GM13976 (cell line): ENCODE results near the gene OR2V1.
A peak's percentile ranks its signal among the peaks of the same experiment; 100 is the strongest.
"Not testable (repeated sequence)": the region's sequence is repeated elsewhere in the genome, so short reads cannot be mapped to it uniquely, and the experiment has no call there.

Experiments used
- DNase-seq: peaks from one replicate; pipeline ENCODE4 v3.0.0; 2012; ENCODE audit warnings: low spot score
- in situ Hi-C: fragments of 300-500 bp; cut with MboI; formaldehyde crosslinking; loops from one replicate; pipeline ENCODE4 v1.12.0; 2022; ENCODE audit warnings: low sequenced_read_pairs, mixed read lengths, inconsistent platforms; ENCODE audit not compliant: unreplicated experiment
- TF ChIP-seq, protein P1 (sequence below): IDR thresholded peaks from 2 replicates; pipeline ENCODE4 v1.5.1; 2012; ENCODE audit warnings: borderline replicate concordance, mild to moderate bottlenecking; ENCODE audit not compliant: insufficient read depth; ENCODE audit errors: extremely low read depth, missing control alignments, control extremely low read depth

The OR2V1 gene

DNA sequence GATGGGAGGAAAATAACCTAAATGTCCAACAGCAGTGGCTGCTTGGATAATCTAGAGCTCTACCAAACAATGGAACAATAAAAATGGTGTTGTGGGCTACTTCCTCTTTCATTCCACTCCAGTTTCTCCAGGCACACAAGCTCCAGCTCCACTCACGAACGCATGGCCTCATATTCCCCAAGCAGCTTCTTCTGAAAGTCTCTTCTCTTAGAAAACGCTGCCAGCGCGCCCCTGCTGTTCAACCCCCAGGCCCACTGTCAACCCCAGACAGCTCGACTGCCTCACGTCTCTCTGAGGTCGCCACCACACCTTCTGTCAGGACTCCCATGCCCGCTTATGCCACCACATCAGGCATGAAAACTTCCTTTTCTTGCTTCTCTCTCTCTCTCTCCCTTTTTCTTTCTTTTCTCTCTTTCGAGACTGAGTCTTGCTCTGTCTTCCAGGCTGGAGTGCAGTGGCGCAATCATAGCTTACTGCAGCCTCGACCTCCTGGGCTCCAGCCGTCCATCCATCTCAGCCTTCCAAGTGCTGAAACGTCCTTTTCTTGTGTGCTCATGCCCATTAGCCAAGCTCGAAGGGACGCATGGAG, 32.6 kb upstream of the OR2V1 start:
- TF ChIP-seq, protein P1, sequence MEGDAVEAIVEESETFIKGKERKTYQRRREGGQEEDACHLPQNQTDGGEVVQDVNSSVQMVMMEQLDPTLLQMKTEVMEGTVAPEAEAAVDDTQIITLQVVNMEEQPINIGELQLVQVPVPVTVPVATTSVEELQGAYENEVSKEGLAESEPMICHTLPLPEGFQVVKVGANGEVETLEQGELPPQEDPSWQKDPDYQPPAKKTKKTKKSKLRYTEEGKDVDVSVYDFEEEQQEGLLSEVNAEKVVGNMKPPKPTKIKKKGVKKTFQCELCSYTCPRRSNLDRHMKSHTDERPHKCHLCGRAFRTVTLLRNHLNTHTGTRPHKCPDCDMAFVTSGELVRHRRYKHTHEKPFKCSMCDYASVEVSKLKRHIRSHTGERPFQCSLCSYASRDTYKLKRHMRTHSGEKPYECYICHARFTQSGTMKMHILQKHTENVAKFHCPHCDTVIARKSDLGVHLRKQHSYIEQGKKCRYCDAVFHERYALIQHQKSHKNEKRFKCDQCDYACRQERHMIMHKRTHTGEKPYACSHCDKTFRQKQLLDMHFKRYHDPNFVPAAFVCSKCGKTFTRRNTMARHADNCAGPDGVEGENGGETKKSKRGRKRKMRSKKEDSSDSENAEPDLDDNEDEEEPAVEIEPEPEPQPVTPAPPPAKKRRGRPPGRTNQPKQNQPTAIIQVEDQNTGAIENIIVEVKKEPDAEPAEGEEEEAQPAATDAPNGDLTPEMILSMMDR, result no peak
- in situ Hi-C loops, result no loop called here
- DNase-seq, result no peak

DNA sequence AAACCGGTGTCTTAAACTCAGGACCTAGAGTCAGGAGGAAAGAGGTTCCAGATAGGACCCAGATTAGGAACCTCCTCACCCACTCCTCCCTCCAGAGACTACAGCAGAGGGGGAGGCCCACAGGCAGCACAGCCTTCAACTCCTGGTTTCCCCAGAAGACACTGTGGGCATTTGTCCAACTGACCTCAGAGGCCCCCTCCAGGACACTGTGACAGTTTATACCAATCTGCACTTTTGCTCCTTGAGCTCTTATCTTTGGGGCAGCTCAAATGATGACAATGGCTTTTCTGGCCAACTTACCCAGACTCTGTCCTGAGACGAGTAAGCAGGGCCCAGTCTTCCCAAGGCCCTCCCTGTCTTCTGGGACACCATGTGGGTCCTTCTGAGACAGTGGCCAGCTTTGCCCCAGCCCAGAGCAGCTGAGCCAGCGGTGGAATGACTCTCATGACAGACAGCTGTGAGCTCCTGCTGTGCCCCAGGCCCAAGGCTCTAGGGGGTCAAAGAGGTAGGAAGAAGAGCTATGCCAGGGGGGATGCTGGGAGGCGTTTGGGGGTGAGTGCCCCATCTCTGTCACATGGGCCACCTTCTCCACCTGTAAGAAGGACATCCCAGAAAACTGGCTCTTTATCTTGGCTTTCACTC, 30.7 kb upstream of the OR2V1 start:
- no peak for DNase-seq
- in situ Hi-C loops, result no loop called here
- TF ChIP-seq, protein P1, result no peak

DNA sequence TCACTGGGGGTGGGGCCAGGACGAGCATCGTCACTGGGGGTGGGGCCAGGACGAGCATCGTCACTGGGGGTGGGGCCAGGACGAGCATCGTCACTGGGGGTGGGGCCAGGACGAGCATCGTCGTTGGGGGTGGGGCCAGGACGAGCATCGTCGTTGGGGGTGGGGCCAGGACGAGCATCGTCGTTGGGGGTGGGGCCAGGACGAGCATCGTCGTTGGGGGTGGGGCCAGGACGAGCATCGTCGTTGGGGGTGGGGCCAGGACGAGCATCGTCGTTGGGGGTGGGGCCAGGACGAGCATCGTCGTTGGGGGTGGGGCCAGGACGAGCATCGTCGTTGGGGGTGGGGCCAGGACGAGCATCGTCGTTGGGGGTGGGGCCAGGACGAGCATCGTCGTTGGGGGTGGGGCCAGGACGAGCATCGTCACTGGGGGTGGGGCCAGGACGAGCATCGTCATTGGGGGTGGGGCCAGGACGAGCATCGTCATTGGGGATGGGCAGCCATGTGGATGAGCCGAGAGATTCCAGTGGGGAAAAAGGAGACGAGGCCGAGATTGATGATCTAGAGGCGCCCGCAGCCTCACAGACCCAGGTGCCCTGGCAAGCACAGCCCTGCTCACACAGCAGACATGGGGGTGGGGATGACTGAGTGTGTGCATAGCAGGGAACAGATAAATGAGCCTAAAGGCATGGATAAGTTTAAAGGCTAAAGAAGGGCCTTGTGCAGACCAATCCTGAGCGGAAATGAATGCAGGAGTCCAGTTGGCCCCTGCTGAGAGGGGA, 30.0 kb upstream of the OR2V1 start:
- peak; percentile 71 for DNase-seq
- in situ Hi-C loops, result not testable (repeated sequence)

DNA sequence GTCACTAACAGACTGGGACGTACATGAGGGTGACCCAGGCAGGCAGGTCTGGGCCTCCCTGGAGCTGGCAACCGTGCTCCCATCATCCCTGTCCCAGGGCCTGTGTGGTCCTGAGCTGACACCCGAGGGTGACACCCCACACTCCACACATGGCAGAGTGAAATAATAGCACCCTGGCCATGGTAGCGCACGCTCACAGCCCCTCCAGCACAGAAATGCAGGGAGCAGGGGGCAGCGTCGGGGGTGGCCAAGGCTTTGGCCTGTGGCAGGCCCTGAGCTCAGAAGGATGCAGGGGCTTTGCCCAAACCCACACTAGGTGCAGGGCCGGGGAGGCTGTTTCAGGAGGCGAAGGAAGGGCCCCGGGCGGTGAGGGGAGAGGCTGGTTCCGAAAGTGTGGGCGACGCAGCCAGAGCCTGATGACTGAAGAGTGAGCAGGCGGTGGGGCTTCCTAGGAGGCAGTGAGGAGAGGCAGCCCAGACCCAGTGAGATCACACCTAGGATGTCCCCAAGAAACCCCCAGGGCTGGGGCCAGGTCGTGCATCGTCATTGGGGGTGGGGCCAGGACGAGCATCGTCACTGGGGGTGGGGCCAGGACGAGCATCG, 29.3 kb upstream of the OR2V1 start:
- TF ChIP-seq, protein P1, result no peak

DNA sequence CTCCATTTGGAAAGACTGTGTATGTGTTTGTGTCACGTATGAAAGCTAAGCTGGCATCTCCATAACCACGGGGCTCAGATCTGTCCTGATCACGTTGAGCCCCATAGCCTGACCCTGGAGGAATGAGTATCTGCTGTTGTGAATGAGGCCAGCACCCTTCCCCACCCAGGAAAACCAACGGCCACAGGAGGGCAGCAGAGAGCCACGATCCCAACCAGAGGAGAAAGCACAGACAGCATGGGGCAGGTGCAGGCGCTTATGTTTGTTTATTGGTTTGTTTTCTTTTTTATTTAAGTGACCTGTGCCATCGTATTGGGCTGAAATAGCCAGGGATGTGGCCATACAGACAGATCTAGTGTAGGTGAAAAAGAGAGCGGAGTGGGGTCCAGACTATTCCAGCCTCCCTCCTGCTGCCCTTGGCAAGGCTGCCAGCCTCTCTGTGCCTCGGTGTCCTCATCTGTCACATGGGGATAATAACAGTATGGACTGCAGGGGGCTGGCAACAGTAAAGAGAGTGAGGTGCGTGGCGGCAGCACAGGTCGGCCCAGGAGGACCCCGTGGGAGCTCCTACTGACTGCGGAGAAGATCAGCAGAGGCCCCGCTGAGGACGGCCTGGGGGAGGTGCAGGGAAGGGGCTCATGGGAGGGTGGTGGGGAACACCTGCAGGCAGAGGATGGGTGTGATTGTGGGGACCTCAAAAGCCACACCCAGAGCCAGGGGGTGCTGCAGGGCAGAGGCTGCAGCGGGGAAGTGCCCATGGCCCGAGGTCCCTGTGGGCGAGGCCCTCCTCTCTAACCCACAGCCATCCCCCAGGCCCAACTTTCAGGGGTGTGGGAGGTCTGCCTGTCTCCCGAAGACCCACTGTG, 28.6 kb upstream of the OR2V1 start:
- TF ChIP-seq, protein P1, result peak; percentile 92
- in situ Hi-C loops, result loop anchor here (10.0 kb wide), 2 partner anchors 285 to 375 kb away; no protein-coding TSS in a partner anchor
- peak; percentile 85 for DNase-seq

More for the DNA sequence above, 29.3 kb upstream of the OR2V1 start:
- in situ Hi-C loops, result no loop called here
- DNase-seq, result peak; percentile 85

DNA sequence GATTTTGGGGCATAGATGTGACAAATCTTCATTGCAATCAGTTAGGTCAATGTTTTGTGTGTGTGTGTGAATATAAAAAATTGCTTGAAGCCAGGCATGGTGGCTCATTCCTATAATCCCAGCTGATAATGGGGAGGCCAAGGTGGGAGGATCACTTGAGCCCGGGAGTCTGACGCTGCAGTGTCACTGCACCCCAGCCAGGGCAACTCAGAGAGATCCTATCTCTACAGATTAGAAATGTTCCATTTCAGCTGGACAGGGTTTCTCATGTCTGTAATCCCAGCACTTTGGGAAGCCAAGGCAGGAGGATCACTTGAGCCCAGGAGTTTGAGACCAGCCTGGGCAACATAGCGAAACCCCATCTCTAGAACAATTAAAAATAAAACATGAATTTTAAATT, 27.9 kb upstream of the OR2V1 start:
- in situ Hi-C loops, result loop anchor here (10.0 kb wide), 2 partner anchors 284 to 374 kb away; no protein-coding TSS in a partner anchor
- DNase-seq, result no peak
- TF ChIP-seq, protein P1, result no peak
